ENCODE results near the gene SSC5D.

The SSC5D gene

GRCh38 chr19:55473225-55474012, 14.8 kb upstream of the SSC5D start:
- FAIRE-seq (no peak), DNase-seq (ENCODE audit: low spot score) (peak; percentile 49)

GRCh38 chr19:55474269-55475265, 13.7 kb upstream of the SSC5D start:
- DNase-seq (ENCODE audit: low spot score), result peak; percentile 92
- peak; percentile 78 for FAIRE-seq

- DNase-seq (ENCODE audit: low spot score) (peak; percentile 88), FAIRE-seq (no peak)
These were observed 12.0 kb upstream of the SSC5D start, which contains the start of gene ZNF628 for GRCh38 chr19:55476100-55476775. TSS of gene ZNF628 (plus strand) at chr19:55476617. CDS start at chr19:55479911, 3,294 bp downstream.

GRCh38 chr19:55477905-55478304, 10.3 kb upstream of the SSC5D start:
- no peak for FAIRE-seq
- DNase-seq (ENCODE audit: low spot score), result no peak

- FAIRE-seq, result no peak
- no peak for DNase-seq (ENCODE audit: low spot score)
These were observed 9.9 kb upstream of the SSC5D start for GRCh38 chr19:55478364-55478763.

- FAIRE-seq, result no peak
- DNase-seq (ENCODE audit: low spot score), result no peak
These were observed 9.2 kb upstream of the SSC5D start for GRCh38 chr19:55479045-55479444.

- no peak for FAIRE-seq
- no peak for DNase-seq (ENCODE audit: low spot score)
These were observed 8.6 kb upstream of the SSC5D start for GRCh38 chr19:55479451-55480230.

- no peak for DNase-seq (ENCODE audit: low spot score)
- no peak for FAIRE-seq
These were observed 7.0 kb upstream of the SSC5D start for GRCh38 chr19:55481148-55481793.

GRCh38 chr19:55481794-55482155, 6.5 kb upstream of the SSC5D start:
- no peak for FAIRE-seq
- no peak for DNase-seq (ENCODE audit: low spot score)

- FAIRE-seq, result no peak
- DNase-seq (ENCODE audit: low spot score), result no peak
These were observed 5.9 kb upstream of the SSC5D start for GRCh38 chr19:55482156-55482961.

- no peak for DNase-seq (ENCODE audit: low spot score)
- no peak for FAIRE-seq
These were observed 5.1 kb upstream of the SSC5D start for GRCh38 chr19:55482967-55483705.

GRCh38 chr19:55483706-55484592, 4.3 kb upstream of the SSC5D start:
- no peak for DNase-seq (ENCODE audit: low spot score)
- FAIRE-seq, result no peak

GRCh38 chr19:55484593-55485438, 3.4 kb upstream of the SSC5D start, which contains the start of gene NAT14:
TSS of gene NAT14 (plus strand) at chr19:55485188. CDS start at chr19:55485709, 521 bp downstream.
- peak; percentile 16 for DNase-seq (ENCODE audit: low spot score)
- FAIRE-seq, result no peak

GRCh38 chr19:55485439-55486011, 2.7 kb upstream of the SSC5D start:
- DNase-seq (ENCODE audit: low spot score) (no peak), FAIRE-seq (no peak)

GRCh38 chr19:55486043-55486970, 1.9 kb upstream of the SSC5D start:
- FAIRE-seq, result no peak

More at GRCh38 chr19:55486043-55486970, 1.9 kb upstream of the SSC5D start:
- no peak for DNase-seq (ENCODE audit: low spot score)

Measured in RCC 7860 (cell line).